Right kidney (tissue), 1 donor: Measurements from ENCODE around the gene NTRK2.

Experiments used
- DNase-seq: peaks from one replicate; pipeline ENCODE4 v3.0.0-alpha.2; 2016

The NTRK2 gene

DNA sequence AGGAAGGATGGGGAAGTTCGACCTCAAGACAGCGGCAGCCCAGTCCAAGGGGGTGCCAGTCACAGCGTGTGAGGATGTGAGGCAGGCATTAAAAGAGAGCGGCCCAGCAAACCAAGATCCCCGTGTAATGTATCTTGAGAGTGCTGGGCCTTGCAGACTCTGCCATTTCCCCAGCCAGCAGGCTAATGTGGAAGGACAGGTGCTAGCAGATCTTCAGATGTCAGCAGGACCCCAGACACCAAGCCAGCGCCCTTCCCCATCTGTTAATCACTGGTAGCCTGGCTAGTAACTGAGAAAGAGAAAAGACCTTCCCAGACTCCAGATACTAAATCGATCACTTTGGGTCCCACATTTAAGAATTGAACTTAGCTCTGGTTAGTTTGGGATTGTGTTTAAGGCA lies 62.2 kb downstream of the NTRK2 start:
- no peak for DNase-seq

DNA sequence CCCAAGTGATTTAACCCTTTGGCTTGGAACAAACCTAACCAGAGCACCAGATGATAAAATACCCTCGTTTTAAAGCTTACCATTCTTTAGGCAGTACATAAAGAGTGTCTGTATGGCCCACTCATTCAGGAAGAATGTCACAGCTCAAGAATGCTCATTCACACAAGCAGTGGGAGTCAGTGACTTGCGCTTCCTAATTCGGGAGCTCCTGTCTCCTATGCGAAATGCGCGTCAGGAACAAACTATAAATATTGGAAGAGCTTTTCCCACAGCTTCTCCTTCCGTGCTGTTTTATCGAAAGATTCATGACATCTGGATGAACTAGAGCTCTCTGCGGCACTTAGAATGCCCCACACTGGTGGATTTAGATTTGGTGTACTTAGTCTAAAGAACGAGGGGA lies 66.6 kb downstream of the NTRK2 start:
- DNase-seq = no peak

DNA sequence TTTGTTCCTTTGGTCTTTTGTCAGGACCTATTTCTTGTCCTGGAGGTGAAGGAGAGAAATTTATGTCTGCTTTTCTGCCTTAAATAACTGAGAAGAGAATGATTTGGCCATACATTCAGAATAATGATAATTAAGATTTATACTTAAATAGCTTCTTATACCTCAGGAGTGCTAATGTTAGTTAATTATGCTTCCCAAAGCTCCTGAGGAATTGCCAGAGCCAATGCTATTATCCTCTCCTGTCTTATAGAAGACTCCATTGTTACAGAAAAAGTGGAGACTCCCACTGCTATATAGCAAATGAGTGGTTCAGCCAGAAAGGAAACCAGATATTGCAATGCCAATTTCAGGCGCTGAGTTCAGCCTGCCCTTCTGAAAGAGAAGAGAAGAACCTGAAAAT lies 67.0 kb downstream of the NTRK2 start:
- DNase-seq = no peak

DNA sequence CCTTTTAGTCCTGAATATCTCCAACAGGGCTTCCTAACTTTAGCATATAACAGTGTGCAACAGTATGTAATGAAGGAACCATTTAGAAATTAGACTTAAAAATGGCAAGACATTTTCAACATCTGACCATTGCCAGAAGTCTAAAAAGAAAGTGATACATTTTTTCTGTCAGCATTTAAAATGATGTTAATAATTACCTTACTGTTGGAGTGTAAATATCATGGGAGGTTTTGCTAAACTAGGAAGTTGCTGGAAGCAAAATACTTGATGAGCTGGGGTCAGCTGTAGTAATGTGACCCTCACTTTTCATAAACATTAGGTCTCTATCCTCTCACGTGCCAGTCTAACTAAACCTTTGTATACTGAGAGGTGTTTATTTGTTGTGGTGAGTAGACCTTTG lies 68.8 kb downstream of the NTRK2 start:
- no peak for DNase-seq

DNA sequence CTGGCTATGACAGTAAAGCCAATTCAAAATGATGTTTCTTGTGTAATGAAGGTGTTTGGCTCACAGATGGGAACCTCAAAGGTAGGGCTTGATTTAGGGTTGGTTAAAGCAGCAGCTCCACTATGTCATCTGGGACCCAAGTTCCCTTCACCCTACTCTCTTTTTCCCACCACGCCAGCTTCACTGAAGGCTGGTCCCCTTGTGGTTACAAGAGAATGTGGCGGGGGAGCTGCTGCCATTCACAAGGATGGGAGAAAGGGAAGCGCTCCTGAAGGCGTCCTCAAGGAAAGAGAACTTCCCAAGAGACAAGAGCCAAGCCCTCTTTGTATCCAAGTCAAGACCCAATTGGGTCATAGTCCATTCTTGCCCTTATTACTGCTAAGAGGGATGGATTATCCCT lies 72.7 kb downstream of the NTRK2 start:
- no peak for DNase-seq

DNA sequence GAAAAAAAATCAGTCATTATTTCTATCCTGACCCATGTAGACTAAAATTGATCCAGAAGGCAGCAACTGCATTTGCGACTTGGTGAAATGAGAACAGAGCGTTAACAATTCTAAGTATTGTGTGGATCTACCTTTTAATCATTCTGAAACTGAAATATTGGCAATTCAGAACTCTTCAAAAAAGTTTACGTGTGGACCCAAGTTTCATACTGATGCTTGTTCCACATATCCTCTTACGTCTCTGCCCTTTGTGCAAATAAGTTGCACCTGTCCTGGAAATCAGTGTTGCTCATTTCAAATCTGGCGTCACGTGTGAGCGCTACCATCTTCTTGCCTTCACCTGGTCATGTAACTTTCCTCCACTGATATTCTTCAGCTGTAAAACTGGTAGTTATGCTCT lies 74.7 kb downstream of the NTRK2 start:
- DNase-seq = no peak

DNA sequence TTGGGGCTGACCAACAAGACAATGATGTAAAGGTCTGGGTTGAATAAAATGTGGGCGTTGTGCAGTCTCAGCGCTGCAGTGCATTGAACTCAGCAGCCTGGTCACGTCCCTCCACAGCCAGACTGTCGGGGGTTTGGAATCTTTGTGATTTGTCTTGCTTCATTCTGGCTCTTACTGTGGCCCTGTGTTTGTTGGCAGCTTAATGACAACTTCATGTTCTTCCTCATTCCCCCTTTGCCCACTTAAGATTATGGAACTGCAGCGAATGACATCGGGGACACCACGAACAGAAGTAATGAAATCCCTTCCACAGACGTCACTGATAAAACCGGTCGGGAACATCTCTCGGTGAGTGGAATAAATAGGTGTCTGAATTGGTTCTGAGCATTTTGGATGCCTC lies 75.2 kb downstream of the NTRK2 start:
- no peak for DNase-seq

DNA sequence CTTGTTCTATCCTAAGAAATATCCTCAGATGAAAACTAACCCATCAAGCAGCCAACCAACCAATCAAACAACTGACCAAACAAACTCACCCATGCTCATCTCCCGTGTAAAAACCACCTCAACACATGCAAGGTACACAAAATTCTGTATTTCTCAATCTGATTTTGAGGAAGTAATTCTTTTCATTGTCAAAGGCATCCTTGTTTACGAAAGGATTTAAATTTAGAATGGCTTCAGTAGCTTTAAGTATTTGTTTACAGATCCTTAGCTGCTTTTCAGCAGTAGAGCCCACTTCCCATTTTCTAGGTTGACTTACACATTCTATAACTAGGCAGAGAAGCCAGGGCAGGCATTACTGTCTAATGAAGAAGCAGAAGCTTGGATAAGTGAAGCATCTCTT lies 78.6 kb downstream of the NTRK2 start:
- DNase-seq = no peak

DNA sequence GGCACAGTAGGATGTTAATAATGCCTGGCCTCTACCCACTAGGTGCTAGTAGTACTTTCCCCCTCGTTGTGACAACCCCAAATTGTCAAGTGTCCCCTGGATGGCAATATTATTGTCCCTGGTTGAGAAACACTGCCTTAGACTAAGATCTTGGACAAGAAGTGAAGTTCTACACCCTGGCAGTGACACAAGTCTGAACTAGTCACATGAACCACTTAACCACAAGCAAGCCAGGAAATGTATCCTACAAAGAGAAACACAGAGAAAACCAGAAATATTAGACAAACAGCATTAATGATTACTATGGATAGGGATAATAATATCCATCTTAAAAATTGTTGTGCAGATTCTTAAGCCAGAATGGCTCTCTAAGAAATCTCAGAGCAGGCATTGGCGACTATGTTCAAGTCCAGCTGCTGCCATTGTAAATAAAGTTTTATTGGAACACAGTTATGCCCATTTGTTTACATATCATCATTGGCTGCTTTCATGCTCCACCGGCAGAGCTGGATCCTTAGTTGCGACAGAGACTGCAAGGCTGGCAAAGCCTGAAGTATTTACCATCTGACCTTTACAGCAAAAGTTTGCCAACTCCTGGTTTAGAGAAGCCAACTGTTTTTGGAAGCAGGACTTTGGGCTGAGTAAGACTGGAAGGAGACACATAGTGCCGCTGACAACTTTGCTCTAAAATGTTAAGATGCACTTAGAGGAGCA lies 80.8 kb downstream of the NTRK2 start:
- no peak for DNase-seq

DNA sequence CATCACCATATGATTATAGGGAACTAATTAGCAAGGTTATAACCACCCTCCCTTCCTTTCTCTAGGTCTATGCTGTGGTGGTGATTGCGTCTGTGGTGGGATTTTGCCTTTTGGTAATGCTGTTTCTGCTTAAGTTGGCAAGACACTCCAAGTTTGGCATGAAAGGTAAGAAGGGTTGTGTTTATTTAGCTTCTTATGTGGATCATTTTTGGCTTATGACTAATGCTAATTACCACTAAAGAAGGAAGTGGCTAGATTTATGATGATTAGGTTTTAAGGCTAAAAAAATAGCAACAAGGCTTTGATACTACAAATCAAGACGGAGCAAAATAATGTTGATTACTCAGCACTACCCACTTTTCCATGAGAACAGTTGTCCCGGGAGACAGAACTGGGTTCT lies 82.4 kb downstream of the NTRK2 start:
- DNase-seq = no peak

DNA sequence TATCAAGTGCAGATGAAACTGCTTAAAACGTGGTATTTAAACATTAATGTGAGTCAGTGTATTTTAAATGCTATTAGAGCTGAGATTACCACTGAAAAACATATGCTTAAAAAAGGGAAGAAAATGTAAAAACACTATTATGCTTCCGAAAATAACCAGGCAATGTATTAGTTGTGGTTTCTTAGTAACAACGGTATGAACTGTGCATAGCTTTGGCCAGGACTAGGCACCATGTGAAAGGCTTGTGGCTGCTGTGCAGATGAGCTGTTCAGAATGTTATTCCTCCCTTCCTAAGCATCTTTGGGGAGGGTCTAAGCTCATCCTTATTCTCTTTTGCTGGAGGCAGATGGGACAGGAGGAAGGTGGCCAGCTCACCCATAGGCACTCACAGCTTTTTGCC lies 84.9 kb downstream of the NTRK2 start:
- no peak for DNase-seq

DNA sequence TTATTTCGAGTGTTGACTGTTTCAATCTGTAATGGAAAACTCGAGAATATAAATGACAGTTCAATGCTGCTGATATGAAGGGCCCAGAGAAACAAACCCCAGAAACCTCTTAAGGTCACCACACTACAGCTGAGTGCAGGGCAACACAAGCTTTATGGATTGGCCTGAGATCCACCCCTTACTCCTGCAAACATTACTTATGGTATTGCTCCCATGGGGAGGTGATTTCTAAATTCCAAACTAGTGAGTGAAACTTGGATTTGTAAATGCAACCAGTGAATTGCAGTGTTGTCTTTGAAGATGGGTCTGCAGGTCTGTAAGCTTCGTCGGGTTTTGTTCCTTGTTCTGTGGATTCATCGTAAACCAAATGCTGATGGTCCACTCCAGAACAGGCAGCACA lies 85.4 kb downstream of the NTRK2 start:
- DNase-seq = no peak

DNA sequence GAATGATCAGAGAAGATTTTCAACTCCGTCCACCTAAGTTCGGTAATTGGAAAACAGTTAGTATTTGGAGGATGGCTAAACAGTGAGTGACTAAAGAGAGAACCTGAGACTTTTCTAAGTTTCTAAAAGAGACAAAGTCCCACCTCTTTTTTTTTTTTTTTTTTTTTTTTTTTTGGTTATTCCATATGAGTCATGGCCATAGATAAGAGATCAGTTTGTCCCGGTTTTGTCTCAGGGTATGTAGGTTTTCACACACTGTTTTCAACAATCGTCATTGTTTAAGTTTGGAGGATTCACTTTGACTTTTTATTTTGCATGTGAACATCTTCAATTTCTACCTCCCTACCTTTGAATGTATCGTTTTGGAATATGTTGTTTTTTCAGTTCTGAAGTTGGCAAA lies 85.9 kb downstream of the NTRK2 start:
- DNase-seq = no peak

DNA sequence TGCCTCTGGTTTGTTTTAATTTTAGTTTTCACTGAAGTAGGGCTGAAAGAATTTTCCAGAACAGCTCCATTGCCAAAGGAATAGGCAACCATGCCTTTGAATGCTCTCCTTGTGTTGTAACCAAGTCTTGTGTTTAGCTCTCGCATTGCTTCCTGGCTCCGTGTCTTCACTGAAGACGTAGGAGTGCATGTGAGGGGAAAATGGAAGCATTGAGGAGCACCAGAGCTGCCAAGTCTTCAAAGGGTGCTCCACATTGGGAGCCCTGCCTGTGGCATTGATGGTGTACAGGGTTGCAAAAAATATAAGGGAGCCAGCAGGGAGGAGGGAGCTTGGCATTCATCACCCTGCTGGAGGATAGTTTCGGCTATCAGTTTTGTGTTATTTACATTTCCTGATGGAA lies 86.6 kb downstream of the NTRK2 start:
- no peak for DNase-seq

DNA sequence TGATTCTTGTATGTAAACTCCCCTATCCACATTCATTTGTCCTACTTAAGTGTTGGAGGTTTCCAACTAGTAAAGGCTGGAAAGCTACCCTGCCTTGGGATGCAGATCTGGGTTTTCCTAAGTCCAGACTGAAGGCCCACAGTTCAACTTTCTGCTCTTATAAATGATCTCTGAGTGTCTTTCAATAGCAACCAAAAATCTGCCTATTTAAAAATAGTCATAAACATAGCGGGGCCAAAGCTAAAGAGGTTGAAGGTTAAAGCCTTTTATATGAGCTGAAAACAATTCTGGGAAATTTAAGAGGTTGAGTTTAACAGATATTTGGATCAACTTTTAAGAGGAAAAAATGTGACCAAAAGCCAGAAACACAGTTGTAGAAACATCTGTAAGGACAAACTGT lies 87.2 kb downstream of the NTRK2 start:
- no peak for DNase-seq

DNA sequence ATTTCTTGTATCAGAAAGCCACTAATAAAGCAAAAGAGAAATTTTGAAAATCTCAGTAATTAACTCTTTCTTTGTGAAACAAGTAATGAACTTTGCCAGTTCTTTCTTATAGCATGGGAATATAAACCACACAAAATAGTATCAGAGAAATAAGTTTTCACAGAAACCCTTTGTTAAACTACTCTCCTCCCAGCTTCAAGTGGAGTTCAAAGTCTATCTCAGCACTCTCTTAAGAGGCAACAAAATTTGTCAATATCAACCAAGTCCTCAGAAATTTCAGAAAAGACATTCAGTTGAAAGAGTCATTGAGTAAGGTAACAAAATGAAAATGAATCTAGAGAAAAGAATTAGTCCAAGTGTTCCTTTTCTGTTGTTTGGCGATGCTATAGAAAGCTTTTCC lies 89.3 kb downstream of the NTRK2 start:
- no peak for DNase-seq

DNA sequence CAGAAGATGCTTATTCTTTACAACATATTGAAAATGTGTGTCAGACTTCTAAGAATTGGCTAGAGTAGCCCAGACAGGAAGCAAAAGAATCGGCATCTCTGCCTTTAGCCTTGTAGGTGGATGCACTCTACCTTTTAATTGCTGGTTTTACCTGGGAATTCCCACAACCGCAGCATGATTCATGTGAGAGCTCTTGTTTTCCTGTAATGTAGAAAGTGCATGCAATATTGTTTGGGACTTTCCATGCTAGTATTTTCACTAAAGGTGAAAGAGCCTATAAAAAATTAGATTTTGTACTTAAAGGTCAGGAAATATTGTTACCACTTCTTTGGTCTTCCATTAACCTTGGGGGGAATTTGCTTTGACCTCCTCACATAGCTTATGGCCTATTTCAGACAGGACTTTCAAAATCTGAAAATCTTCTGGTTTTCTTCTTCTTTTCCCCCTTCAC lies 89.8 kb downstream of the NTRK2 start:
- DNase-seq = no peak

DNA sequence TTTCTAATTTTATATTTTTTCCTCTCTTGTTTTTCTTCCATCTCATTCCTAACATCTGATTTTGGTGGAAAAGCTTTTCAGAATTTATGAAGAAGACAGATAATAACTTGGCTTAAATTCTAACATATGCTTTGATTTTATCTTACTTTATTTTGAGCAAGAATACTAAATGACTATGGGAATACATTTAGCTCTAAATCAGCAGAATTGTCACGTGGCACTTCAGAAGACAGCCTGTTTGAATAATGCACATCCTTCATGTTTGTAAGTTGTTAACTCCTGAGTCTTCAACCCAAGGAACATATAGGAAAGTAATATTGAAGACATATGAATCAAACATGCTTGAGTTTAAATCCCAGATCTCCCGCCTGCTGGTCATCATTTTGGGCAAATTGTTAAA lies 90.3 kb downstream of the NTRK2 start:
- no peak for DNase-seq

DNA sequence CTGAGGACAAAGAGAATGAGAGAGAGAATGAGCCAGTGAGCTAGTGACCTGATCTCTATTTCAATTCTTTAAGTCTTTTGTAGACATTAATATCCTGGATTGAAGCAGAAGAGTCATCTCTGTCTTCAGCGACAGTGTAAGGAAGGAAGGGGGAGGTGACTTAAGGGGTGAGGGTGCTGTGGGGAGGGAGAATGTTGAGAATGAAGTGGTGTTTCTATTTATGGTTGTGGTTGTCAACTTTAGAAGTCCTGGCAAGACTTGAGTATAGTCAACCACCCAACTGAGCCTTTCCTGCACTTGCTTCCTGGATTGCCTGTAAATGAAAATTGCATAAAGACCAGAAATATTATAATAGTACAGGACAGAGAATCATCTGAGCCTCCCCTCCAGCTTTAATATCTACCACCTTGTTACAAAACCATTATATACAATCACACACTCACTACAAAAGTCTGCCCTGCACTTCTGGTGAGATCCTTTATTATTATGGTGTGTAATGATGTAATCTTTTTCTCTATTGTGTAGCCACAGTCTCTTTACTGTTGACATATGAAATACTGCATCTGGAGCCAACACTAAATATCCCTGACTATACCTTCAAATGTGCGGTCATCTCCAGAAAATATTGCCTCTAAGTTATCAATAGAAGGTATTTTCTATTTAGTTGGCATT lies 91.7 kb downstream of the NTRK2 start:
- DNase-seq = no peak

DNA sequence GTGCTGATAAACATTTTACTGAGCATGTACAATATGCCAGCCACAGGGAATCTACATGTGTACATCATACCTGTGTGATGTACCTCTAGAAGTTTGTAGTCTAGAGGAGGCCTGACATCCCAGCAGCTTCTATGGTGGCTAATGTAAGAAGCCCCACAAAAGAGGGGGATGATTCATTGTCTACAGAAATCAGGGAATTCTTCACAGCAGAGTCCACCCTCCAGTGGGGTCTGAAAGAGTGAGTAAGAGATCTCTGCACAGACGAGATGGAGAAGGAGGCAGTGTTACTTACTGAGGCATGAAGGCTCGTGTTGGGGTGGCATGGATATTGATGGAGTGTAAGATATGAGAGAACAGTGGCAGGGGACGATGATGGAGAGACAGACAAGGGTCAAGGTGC lies 103.0 kb downstream of the NTRK2 start:
- no peak for DNase-seq

DNA sequence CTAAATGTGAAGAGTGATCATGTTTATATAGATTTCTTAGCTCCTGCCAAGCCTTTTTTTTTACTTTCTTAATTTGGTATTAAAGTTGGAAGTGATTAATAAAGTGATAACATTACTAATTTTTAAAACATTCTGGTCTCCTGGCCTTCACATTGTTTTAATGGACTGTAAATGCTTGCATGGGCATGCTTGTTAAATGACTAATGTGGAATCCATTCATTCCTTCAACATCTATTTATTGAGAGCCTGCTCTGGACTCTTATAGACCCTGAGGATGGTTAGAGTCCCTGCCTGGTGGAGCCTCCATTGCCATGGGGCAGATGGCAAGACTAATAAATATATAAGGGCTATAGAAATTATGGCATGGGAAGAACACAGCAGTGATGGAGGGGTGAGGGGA lies 103.5 kb downstream of the NTRK2 start:
- DNase-seq = no peak

DNA sequence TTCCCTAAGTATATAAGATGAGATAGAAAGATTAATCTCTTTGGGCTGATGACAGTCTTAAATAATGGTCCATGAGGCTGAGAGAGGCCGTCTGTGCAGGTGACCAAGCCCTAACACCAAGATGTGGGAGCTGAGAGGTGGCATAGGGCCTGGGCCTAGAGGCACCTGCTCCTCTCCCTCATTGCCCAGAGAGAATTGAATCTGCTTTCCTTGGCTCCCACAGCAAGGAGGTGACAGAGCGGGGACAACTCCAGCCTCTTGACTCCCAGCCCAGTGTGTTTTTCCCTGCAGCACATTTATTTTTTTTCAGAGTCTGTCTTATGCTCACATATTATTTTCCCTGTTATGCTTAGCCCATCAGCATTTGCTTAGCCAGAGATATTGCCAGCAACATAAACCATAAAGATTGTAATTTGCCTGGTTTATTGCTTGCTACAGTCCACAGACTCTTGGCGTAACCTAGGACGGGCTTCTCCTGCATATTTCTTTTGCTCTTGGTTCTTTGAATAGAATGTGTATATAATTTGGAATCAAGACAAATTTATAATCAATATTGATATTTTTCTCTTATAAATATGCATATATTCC lies 105.6 kb downstream of the NTRK2 start:
- DNase-seq = no peak

DNA sequence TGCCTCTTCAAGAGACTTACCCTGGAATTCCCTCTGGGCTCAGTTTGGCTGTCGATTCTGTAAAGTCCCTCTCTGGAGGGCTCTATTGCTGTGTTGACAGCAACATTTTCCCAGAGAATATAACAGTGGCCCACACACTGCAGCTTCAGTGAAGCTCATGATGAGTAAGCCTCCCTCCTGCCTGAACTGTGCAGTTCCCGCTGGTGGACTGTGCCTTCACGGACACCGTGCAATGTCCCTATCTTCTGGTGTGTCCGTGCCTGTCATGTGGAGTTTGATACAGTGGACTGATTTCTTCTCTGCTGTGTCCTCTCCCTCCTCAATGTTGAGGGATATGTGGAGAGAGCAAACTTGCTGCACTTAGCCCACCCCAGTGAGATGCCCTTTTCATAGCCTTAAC lies 109.0 kb downstream of the NTRK2 start:
- DNase-seq = no peak

DNA sequence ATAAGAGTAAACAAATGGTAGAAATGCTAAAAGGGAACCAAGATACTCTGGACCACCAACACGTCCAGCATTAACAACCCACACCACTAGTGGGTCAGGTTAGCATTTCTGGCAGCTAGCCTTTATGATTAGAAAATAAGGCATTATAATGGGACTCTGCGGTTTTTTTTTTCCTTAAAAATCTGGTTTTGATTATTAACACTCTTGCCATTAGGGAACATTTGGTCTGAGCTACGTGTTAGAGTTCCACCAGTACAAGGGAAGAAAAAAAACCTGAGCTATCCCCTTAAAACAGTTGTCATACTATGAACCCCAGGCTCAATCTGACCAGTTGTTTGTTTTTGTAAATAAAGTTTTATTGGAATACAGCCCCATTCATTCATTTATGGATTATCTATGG lies 110.4 kb downstream of the NTRK2 start:
- no peak for DNase-seq
